Common myeloid progenitor, CD34-positive (primary cell): ENCODE data around the gene COQ6.

ENCODE experiments used
- CTCF ChIA-PET: fragments of 350-600 bp; sonication (Branson Sonifier 250); formaldehyde crosslinking; loops from one replicate; lab custom pipeline; 2021; ENCODE audit warnings: antibody characterized with exemption; lab: Charles Lee
- POLR2A ChIA-PET: fragments of 350-600 bp; sonication (Branson Sonifier 250); formaldehyde crosslinking; loops from one replicate; lab custom pipeline; 2021; ENCODE audit warnings: antibody characterized with exemption; lab: Charles Lee
- DNase-seq, 3 donors: peaks; one replicate each; pipeline versions ENCODE4 v3.0.0 to v3.0.0-alpha.2; 2013
- H3K27ac ChIP-seq, 2 experiments: 1 replicate in 1 of 2; 2 replicates in 1 of 2; pipeline ENCODE4 v1.7.0; 2013; ENCODE audit warnings: inconsistent platforms in 2 of 2, low read length in 2 of 2, mild to moderate bottlenecking in 2 of 2, low read depth in 1 of 2, moderate library complexity in 1 of 2; ENCODE audit not compliant: severe bottlenecking in 2 of 2, insufficient read depth in 1 of 2, poor library complexity in 1 of 2
- H3K27me3 ChIP-seq, 5 experiments: replicated peaks in 2 of 5; 1 replicate in 3 of 5; 2 replicates in 2 of 5; pipeline versions ENCODE4 v1.6.1 to v1.7.0; 2013; ENCODE audit warnings: low read length in 4 of 5, mild to moderate bottlenecking in 2 of 5, moderate library complexity in 2 of 5, inconsistent platforms in 1 of 5; ENCODE audit not compliant: insufficient read depth in 5 of 5, control insufficient read depth in 4 of 5
- H3K36me3 ChIP-seq, 4 experiments: 1 replicate in 2 of 4; 2 replicates in 2 of 4; pipeline versions ENCODE4 v1.6.1 to v1.7.0; 2013; ENCODE audit warnings: low read length in 3 of 4, control low read depth in 1 of 4, mild to moderate bottlenecking in 1 of 4; ENCODE audit not compliant: control insufficient read depth in 4 of 4, insufficient read depth in 4 of 4
- H3K4me1 ChIP-seq, 4 experiments: 1 replicate in 3 of 4; 2 replicates in 1 of 4; pipeline versions ENCODE4 v1.6.1 to v1.7.1; 2013; ENCODE audit warnings: low read length in 3 of 4, mild to moderate bottlenecking in 3 of 4, control low read depth in 1 of 4, inconsistent platforms in 1 of 4, moderate library complexity in 1 of 4; ENCODE audit not compliant: control insufficient read depth in 4 of 4, insufficient read depth in 4 of 4; ENCODE audit errors: control extremely low read depth in 1 of 4
- H3K4me3 ChIP-seq, 7 experiments: 1 replicate in 4 of 7; 2 replicates in 3 of 7; pipeline versions ENCODE4 v1.5.1 to v1.7.0; 2013; ENCODE audit warnings: mild to moderate bottlenecking in 7 of 7, low read length in 6 of 7, moderate library complexity in 6 of 7, inconsistent platforms in 2 of 7, low read depth in 2 of 7, control low read depth in 1 of 7; ENCODE audit not compliant: insufficient read depth in 4 of 7, control insufficient read depth in 1 of 7; ENCODE audit errors: extremely low read depth in 1 of 7
- H3K9me3 ChIP-seq, 5 experiments: 1 replicate in 4 of 5; 2 replicates in 1 of 5; pipeline versions ENCODE4 v1.6.1 to v1.7.1; 2013; ENCODE audit warnings: low read length in 4 of 5, mild to moderate bottlenecking in 2 of 5, inconsistent platforms in 1 of 5, low read depth in 1 of 5, moderate library complexity in 1 of 5; ENCODE audit not compliant: control insufficient read depth in 4 of 5, insufficient read depth in 2 of 5; ENCODE audit errors: control extremely low read depth in 1 of 5
- WGBS: methylation state at CpG from one replicate; pipeline ENCODE4 v1.1.5; 2013; ENCODE audit not compliant: insufficient coverage; 5-methylcytosine and 5-hydroxymethylcytosine counted together

The COQ6 gene

GRCh38 chr14:73945159-73945670 is 4.9 kb upstream of the COQ6 start:
- H3K36me3 ChIP-seq: peaks cover 0 to 15% (median 6%) of the 10 kb centered on the region in 4 experiments
- H3K27ac ChIP-seq: no peak overlapping the region
- H3K4me3 ChIP-seq: no peak overlapping the region
- CTCF ChIA-PET: interaction anchor here (1.2 kb wide), 1 partner anchor 9 kb away, joined by 4 read pairs; no protein-coding TSS in a partner anchor
- H3K4me1 ChIP-seq: peaks cover 4 to 42% (median 14%) of the 10 kb centered on the region in 4 experiments
- H3K27me3 ChIP-seq: no peaks in the 10 kb centered on the region
- WGBS: 100% methylated on average over 3 of the region's 4 CpGs
- no peak for DNase-seq
- H3K9me3 ChIP-seq: no peaks in the 10 kb centered on the region
- POLR2A ChIA-PET: no interaction called here

GRCh38 chr14:73953731-73954130 is 3.6 kb downstream of the COQ6 start:
- peaks cover 11 to 43% (median 28%) of the 10 kb centered on the region in 4 experiments for H3K36me3 ChIP-seq
- POLR2A ChIA-PET: no interaction called here
- 100% methylated on average over 1 of the region's 1 CpG for WGBS
- no peaks in the 10 kb centered on the region for H3K9me3 ChIP-seq
- peaks cover 0 to 15% (median 9%) of the 10 kb centered on the region in 4 experiments for H3K4me1 ChIP-seq
- H3K4me3 ChIP-seq: no peak overlapping the region
- DNase-seq: no peak
- CTCF ChIA-PET: no interaction called here
- no peaks in the 10 kb centered on the region for H3K27me3 ChIP-seq
- no peak overlapping the region for H3K27ac ChIP-seq

GRCh38 chr14:73955674-73956073 is 5.6 kb downstream of the COQ6 start:
- Histone ChIP-seq H3K9me3 (no peaks in the 10 kb centered on the region), H3K4me3 (no peak overlapping the region), H3K27me3 (no peaks in the 10 kb centered on the region), H3K27ac (no peak overlapping the region), H3K4me1 (peaks cover 0 to 4% (median 4%) of the 10 kb centered on the region in 4 experiments), H3K36me3 (peaks cover 17 to 61% (median 44%) of the 10 kb centered on the region in 4 experiments)
- no peak for DNase-seq
- WGBS: 97% methylated on average over 3 of the region's 5 CpGs
- CTCF ChIA-PET: no interaction called here
- POLR2A ChIA-PET: no interaction called here

DNA sequence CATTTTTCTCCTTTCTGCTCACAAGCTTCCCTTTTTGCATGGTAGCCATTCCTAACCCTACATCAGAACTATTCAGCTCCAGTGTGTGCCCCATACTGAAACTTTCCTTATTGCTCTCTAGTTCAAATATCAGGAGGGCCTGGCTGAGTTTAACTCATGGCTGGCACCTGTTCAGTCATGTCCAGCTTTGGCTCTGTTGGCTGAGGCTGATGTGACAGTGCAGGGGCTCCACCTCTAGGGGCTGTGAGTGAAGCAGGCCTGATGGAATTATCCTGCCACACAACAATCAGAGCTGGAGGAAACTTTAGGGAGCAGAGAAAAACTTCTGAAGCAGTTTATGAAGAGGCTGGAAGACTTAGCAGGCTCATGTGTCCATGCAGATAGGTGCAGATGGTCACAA is 8.5 kb downstream of the COQ6 start:
- peaks cover 15 to 84% (median 63%) of the 10 kb centered on the region in 4 experiments for H3K36me3 ChIP-seq
- H3K27me3 ChIP-seq: no peaks in the 10 kb centered on the region
- H3K4me1 ChIP-seq: no peaks in the 10 kb centered on the region
- no peak for DNase-seq
- H3K4me3 ChIP-seq: no peak overlapping the region
- ChIA-PET CTCF (interaction anchor here (1.4 kb wide), 1 partner anchor 30 kb away, joined by 3 read pairs; no protein-coding TSS in a partner anchor), POLR2A (no interaction called here)
- H3K27ac ChIP-seq: no peak overlapping the region
- no peaks in the 10 kb centered on the region for H3K9me3 ChIP-seq

DNA sequence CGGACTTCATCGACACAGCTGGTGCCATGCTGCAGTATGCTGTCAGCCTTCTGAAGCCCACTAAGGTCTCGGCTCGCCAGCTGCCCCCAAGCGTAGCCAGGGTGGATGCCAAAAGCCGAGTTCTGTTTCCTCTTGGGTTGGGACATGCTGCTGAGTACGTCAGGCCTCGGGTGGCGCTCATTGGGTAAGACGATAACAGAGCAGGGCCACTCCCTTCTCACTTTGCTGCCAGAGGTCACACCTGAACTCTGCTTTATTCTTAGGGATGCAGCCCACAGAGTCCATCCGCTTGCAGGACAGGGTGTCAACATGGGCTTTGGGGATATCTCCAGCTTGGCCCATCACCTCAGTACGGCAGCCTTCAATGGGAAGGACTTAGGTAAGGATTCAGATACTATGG is 11.1 kb downstream of the COQ6 start:
- Histone ChIP-seq H3K4me3 (no peak overlapping the region), H3K4me1 (no peaks in the 10 kb centered on the region), H3K27ac (no peak overlapping the region), H3K36me3 (peaks cover 11 to 82% (median 64%) of the 10 kb centered on the region in 4 experiments), H3K9me3 (no peaks in the 10 kb centered on the region), H3K27me3 (no peaks in the 10 kb centered on the region)
- WGBS: 97% methylated on average over 10 of the region's 12 CpGs
- CTCF ChIA-PET: interaction anchor here (1.3 kb wide), 1 partner anchor 14 kb away, joined by 4 read pairs; no protein-coding TSS in a partner anchor
- no peak for DNase-seq
- POLR2A ChIA-PET: no interaction called here

DNA sequence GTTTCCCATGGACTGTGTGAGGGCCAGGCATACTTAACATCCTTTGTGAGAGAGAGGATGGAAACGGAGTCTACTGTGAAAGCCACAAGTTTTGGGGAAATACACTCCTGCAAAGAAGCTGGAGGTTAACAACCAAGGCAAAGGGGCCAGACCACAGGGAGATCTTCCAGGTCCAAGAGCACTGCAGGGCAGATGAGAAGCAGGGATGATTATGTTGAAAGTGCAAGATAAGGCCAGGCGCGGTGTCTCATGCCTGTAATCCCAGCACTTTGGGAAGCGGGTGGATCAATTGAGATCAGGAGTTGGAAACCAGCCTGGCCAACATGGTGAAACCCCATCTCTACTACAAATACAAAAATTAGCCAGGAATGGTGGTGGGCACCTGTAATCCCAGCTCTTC is 15.1 kb downstream of the COQ6 start:
- no peaks in the 10 kb centered on the region for H3K9me3 ChIP-seq
- no peak overlapping the region for H3K27ac ChIP-seq
- H3K27me3 ChIP-seq: no peaks in the 10 kb centered on the region
- no peaks in the 10 kb centered on the region for H3K4me1 ChIP-seq
- peaks cover 0 to 73% (median 53%) of the 10 kb centered on the region in 4 experiments for H3K36me3 ChIP-seq
- 82% methylated on average over 4 of the region's 4 CpGs for WGBS
- CTCF ChIA-PET: interaction anchor here (1.2 kb wide), 1 partner anchor 22 kb away, joined by 3 read pairs; no protein-coding TSS in a partner anchor
- no peak overlapping the region for H3K4me3 ChIP-seq
- POLR2A ChIA-PET: no interaction called here
- DNase-seq: no peak

- ChIA-PET CTCF (no interaction called here), POLR2A (no interaction called here)
- H3K4me1 ChIP-seq: no peaks in the 10 kb centered on the region
- H3K27me3 ChIP-seq: no peaks in the 10 kb centered on the region
- no peak for DNase-seq
- no peaks in the 10 kb centered on the region for H3K9me3 ChIP-seq
- 100% methylated on average over 1 of the region's 2 CpGs for WGBS
- peaks cover 3 to 54% (median 39%) of the 10 kb centered on the region in 4 experiments for H3K36me3 ChIP-seq
- no peak overlapping the region for H3K4me3 ChIP-seq
- H3K27ac ChIP-seq: no peak overlapping the region
Observed at GRCh38 chr14:73968885-73969284, 18.8 kb downstream of the COQ6 start.
